Measurements from ENCODE around the gene BMPR1A.
"Not testable (repeated sequence)": the region's sequence is repeated elsewhere in the genome, so short reads cannot be mapped to it uniquely, and the experiment has no call there.

Gene BMPR1A

DNA sequence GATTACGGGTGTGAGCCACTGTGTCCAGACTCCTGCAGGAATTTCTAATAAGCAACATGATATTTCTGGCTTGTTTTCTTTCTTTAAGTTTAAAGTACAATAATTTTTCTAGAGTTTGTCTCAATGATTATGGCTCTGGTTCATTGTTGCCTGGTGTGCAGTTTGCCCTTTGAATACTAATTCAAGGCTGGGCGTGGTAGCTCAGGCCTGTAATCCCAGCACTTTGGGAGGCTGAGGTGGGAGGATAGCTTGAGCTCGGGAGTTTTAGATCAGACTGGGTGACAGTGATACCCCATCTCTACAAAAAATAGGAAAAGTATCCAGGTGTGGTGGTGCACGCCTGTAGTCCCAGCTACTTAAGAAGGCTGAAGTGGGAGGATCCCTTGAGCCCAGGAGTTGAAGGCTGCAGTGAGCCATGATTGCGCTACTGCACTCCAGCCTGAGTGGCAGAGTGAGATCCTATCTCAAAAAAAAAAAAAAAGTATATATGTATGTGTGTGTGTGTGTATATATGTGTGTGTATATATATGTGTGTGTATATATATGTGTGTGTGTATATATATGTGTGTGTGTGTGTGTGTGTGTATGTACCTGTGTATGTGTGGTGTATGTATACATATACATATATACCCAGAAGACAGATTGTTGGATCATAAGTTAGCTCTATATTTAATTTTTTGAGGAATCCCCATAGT, 220.1 kb downstream of the BMPR1A start:
- no peak overlapping the region for H3K4me3 ChIP-seq (ENCODE audit: low read depth, low read length)
- CTCF ChIA-PET = interaction anchor here (1.5 kb wide), 1 partner anchor 22 kb away, joined by 3 read pairs; no protein-coding TSS in a partner anchor
- TF ChIP-seq, protein P1, sequence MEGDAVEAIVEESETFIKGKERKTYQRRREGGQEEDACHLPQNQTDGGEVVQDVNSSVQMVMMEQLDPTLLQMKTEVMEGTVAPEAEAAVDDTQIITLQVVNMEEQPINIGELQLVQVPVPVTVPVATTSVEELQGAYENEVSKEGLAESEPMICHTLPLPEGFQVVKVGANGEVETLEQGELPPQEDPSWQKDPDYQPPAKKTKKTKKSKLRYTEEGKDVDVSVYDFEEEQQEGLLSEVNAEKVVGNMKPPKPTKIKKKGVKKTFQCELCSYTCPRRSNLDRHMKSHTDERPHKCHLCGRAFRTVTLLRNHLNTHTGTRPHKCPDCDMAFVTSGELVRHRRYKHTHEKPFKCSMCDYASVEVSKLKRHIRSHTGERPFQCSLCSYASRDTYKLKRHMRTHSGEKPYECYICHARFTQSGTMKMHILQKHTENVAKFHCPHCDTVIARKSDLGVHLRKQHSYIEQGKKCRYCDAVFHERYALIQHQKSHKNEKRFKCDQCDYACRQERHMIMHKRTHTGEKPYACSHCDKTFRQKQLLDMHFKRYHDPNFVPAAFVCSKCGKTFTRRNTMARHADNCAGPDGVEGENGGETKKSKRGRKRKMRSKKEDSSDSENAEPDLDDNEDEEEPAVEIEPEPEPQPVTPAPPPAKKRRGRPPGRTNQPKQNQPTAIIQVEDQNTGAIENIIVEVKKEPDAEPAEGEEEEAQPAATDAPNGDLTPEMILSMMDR (IDR thresholded peaks at IDR 0.05; ENCODE audit: insufficient read depth, low read length, missing control alignments) = no peak
- DNase-seq (ENCODE audit: low read depth, low spot score) = no peak
- POLR2A ChIA-PET = no interaction called here

DNA sequence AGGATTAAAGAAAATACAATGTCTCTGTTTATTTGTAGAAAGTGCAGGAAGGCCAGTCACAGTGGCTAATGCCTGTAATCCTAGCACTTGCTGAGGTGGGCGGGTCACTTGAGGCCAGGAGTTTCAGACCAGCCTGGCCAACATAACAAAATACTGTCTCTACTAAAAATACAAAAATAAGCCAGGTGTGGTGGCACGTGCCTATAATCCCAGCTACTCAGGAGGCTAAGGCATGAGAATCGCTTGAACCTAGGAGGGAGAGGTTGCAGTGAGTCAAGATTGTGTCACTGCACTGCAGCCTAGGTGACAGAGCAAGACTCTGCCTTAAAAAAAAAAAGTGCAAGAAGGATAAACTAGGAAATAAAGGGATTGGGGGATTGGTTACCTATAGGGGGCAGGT, 222.0 kb downstream of the BMPR1A start:
- CTCF ChIA-PET = interaction anchor here (1.0 kb wide), 1 partner anchor 12 kb away, joined by 3 read pairs; no protein-coding TSS in a partner anchor
- not testable (repeated sequence) for DNase-seq (ENCODE audit: low read depth, low spot score); H3K4me3 ChIP-seq (ENCODE audit: low read depth, low read length)
- POLR2A ChIA-PET = interaction anchor here (0.7 kb wide), 1 partner anchor 311 kb away, joined by 3 read pairs; no protein-coding TSS in a partner anchor

DNA sequence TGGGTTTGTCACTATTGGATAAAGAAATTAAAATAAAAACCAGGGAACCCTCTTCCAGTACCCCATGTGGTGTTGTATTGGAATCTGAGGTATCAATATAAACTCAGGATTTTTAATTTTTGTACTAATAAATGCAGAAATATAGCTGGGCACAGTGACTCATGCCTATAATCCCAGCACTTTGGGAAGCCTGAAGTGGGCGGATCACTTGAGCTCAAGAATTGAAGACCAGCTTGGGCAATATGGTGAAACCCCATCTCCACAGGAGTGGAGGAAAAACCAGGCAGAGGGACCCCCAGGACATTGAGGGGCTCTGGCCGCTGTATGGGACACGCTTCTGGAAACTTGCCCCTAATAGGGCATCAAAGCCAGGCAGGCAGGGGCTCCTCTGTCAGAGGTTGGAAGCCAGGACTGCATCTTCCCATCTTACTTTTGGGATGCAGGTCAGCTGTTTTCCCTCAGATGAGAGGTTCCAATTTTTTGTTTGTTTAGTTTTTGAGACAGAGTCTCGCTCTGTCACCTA, 222.9 kb downstream of the BMPR1A start:
- TF ChIP-seq, protein P1 (IDR thresholded peaks at IDR 0.05; ENCODE audit: insufficient read depth, low read length, missing control alignments) = no peak
- ChIA-PET CTCF (no interaction called here), POLR2A (no interaction called here)
- no peak for DNase-seq (ENCODE audit: low read depth, low spot score)
- no peak overlapping the region for H3K4me3 ChIP-seq (ENCODE audit: low read depth, low read length)

DNA sequence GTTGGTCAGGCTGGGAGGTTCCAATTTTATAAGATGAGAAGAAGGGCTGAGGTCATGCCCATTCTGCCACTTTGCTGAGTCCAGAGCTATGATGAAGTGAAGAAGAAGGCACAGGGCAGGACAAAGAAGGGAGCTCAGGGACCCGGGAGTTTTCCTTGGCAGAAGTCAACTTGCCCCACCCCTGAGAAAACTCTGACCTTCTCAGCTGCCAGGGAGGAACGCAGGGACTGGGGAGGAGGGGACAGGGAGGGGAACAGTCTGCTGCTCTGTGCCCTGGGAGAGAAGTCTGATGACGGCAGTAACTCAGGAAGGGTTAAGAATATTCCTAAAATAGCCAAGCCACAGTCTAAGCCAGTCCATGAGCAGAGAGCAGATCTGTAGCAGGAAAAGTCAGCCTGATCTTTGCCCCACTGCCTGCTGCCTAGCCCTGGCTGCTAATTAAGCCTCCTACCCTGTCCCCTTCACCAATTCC, 223.6 kb downstream of the BMPR1A start:
- H3K4me3 ChIP-seq (ENCODE audit: low read depth, low read length) = no peak overlapping the region
- ChIA-PET POLR2A (interaction anchor here (1.2 kb wide), 1 partner anchor 9 kb away, joined by 4 read pairs; no protein-coding TSS in a partner anchor), CTCF (interaction anchor here (0.9 kb wide), 1 partner anchor 19 kb away, joined by 3 read pairs; no protein-coding TSS in a partner anchor)
- TF ChIP-seq, protein P1 (IDR thresholded peaks at IDR 0.05; ENCODE audit: insufficient read depth, low read length, missing control alignments) = no peak
- no peak for DNase-seq (ENCODE audit: low read depth, low spot score)

DNA sequence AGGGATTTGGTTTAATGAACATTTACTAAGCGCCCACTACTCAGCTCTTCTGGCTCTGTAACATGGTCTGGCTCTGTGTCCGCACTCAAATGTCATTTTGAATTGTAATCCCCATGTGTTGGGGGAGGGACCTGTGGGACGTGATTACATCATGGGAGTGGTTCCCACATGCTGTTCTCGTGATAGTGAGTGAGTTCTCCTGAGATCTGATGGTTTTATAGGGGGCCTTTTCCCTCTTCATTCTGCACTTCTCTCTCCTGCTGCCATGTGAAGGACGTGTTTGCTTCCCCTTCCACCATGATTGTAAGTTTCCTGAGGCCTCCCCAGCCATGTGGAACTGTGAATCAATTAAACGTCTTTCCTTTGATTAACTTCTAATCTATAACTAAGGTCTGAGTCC, 224.6 kb downstream of the BMPR1A start:
- ChIA-PET POLR2A (interaction anchor here (1.2 kb wide), 1 partner anchor 10 kb away, joined by 4 read pairs; no protein-coding TSS in a partner anchor), CTCF (interaction anchor here (0.9 kb wide), 1 partner anchor 20 kb away, joined by 3 read pairs; no protein-coding TSS in a partner anchor)
- H3K4me3 ChIP-seq (ENCODE audit: low read depth, low read length); DNase-seq (ENCODE audit: low read depth, low spot score): not testable (repeated sequence)

DNA sequence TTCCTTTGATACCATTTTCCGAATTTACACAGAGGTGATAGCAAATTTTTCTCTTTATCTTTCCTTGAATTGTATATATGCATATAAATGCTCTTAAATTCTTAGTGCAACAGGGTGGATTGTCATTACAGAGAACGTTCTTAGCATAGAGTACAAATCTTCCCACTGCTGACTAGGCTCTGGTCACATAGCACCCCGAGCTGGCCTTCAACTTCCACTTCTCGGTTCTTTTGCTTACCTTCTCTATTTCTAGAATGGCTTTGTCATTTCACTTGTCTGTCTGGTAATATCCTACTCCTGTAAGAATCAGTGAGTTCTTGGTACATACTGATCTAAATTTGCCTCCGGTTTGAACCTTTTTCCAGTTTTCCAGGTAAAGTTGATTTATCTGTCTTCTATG, 225.3 kb downstream of the BMPR1A start:
- no peak for DNase-seq (ENCODE audit: low read depth, low spot score)
- POLR2A ChIA-PET = no interaction called here
- TF ChIP-seq, protein P1 (IDR thresholded peaks at IDR 0.05; ENCODE audit: insufficient read depth, low read length, missing control alignments) = no peak
- CTCF ChIA-PET = no interaction called here
- no peak overlapping the region for H3K4me3 ChIP-seq (ENCODE audit: low read depth, low read length)
